Regular cardiac myocyte (primary cell): Measurements from ENCODE around the gene PARK7. TPM values are rescaled to one million over a fixed set of nuclear protein-coding genes. Genes with fewer than 3 reads are reported as not detected.

Experiments used
- total RNA-seq: library from RNA; depleted of rRNA; stranded (reverse); fragments of >200 nt; gene quantifications from 2 replicates; pipeline ENCODE4 v1.2.3, GENCODE V29; 2014

Gene PARK7
- total RNA-seq, result 224 and 398 TPM in 2 replicates

GRCh38 chr1:7961216-7962013, at the start of gene PARK7:
Gene PARK7 (plus strand): TSS chr1:7961711. CDS start chr1:7962786, 1,075 bp downstream.

GRCh38 chr1:7940745-7941436, 20.6 kb upstream of the PARK7 start, which contains the start of gene TNFRSF9:
Gene TNFRSF9 (minus strand): TSS chr1:7940839. CDS start chr1:7939994, 845 bp downstream.

GRCh38 chr1:8026153-8026975, 64.9 kb downstream of the PARK7 start, which contains the start of gene ERRFI1:
Gene ERRFI1 (minus strand): TSS chr1:8026309. CDS start chr1:8015619, 10,690 bp downstream.

Other genes with a start within 250 kb of the PARK7 start
- gene VAMP3, start 190.4 kb upstream of the PARK7 start, total RNA-seq, result 72.3 and 82.9 TPM in 2 replicates
- gene PER3, start 177.4 kb upstream of the PARK7 start, total RNA-seq, result 2.3 and 2.9 TPM in 2 replicates
- gene UTS2, start 108.6 kb upstream of the PARK7 start, total RNA-seq, result 0.56 TPM in 1 of 2 replicates, not detected in the other
- 0.19 and 0.28 TPM in 2 replicates for gene TNFRSF9, start 20.9 kb upstream of the PARK7 start, total RNA-seq
- 39.7 and 87.7 TPM in 2 replicates for gene ERRFI1, start 64.6 kb downstream of the PARK7 start, total RNA-seq